IPS-NIHi11 (cell line): ENCODE data around the gene CSNK2B.
"Not testable (repeated sequence)": the region's sequence is repeated elsewhere in the genome, so short reads cannot be mapped to it uniquely, and the experiment has no call there.

Experiments used
- DNase-seq: peaks from one replicate; pipeline ENCODE4 v3.0.0; 2012; ENCODE audit warnings: mixed read lengths, low spot score

CSNK2B gene

GRCh38 chr6:31687860-31688693 lies 22.2 kb downstream of the CSNK2B start:
- no peak for DNase-seq

DNA sequence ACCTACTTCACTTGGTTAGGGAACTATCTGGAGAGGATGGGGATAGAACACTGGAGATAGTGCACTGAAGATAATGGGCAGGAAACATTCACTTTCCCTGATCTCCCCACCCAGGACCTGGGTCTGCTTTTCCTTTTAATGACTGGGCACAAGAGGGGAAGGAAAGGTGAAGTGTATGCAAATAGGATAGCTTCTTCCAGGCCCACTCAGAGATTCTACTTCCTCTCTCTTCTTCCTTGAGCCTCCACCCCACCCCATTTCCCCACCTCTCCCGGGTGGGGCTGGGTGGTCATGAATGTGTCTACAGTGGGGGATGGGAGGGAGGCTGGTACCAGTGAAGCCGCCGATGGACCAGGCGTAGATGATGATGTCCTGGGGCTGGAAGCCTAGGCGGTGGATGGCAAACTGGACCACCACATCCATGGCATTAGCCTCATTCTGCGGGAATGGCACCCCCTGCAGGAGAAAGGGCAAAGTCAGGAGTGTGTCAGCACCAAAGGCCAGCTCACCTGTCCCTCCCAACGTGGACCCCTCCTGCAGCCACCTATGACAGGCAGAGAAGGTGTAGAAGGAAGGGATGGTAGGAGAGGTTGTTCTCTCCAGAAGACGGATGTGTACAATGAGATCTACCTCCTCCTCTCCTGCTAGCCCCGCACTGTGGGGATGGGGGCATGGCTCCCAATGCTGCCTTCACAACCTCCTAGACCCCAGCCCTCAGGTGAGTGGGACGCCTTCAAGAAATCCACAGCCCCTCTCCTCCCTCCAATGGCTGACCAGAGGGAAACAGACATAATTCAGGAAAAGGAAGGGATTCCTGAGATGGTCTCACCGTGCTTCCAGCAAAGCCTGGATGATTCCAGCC lies 23.6 kb downstream of the CSNK2B start:
- peak; percentile 61 for DNase-seq

- no peak for DNase-seq
Observed at GRCh38 chr6:31690231-31691077, 24.6 kb downstream of the CSNK2B start.

DNA sequence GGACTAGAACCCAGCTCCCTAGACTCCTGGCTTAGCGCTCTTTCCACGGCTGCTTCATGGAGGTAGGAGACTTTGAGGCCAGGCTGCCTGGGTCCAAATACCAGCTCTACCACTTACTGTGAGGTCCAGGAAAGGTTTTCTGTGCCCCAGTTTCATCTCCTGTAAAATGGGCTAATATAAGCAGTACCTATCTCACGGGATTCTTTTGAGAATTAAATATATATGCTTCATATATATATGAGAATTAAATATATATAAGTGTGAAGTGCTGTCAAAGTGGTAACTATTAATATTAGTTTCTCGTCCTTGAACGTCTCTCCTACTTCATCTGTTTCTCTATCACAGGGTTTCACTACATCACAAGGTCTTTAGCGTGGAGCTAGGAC lies 25.2 kb downstream of the CSNK2B start:
- no peak for DNase-seq

- DNase-seq = no peak
Observed at GRCh38 chr6:31691564-31692108, 25.8 kb downstream of the CSNK2B start.

GRCh38 chr6:31692353-31692752 lies 26.5 kb downstream of the CSNK2B start:
- DNase-seq = no peak

- DNase-seq = no peak
Observed at GRCh38 chr6:31692886-31693285, 27.0 kb downstream of the CSNK2B start.

DNA sequence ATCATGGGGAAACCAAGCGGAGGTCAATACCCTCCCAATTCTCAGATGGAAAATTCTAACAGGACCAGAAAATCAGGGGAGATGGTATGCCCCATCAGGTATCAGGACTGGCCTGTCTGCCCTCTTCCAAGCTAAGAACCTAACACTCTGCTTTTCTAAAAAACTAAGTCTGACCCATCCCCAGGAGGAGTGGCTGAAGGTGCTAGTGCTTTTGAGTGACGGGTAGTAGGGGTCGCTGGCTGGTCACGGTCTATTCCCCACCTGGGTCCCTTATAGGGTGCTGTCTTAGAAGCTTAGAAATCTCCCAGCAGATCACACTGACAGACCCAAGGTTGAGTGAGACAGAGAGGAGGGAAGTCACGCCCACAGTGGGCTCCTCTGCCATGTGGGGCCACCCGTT lies 27.7 kb downstream of the CSNK2B start:
- DNase-seq = no peak

- DNase-seq = no peak
Observed at GRCh38 chr6:31697555-31697954, 31.7 kb downstream of the CSNK2B start.

GRCh38 chr6:31700740-31701401 lies 35.0 kb downstream of the CSNK2B start:
- DNase-seq = no peak

- no peak for DNase-seq
Observed at GRCh38 chr6:31701666-31702404, 36.0 kb downstream of the CSNK2B start.

- DNase-seq = peak; percentile 54
Observed at GRCh38 chr6:31702405-31702818, 36.5 kb downstream of the CSNK2B start.

- peak; percentile 100 for DNase-seq
Observed at GRCh38 chr6:31702819-31703716, 37.2 kb downstream of the CSNK2B start, which contains the start of gene ABHD16A. Gene ABHD16A (minus strand): TSS chr6:31703324. CDS start chr6:31703281, 43 bp downstream.

DNA sequence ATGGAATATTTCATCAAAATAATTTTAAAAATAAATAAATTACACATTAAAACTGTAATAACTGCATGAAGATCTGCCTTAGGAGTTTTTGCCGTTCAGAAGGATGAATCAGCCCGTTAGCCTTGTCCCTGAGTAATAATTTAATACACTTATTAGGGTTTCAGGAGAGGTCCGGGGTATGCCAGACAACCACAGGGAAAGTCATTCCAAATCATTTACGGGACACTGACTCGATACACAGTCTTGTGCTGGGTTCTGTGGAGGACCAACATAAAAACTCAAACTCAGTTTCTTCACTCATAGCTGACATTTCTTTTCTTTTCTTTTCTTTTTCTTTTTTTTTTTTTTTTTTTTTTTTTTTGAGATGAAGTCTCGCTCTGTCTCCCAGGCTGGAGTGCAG lies 40.1 kb downstream of the CSNK2B start:
- no peak for DNase-seq

DNA sequence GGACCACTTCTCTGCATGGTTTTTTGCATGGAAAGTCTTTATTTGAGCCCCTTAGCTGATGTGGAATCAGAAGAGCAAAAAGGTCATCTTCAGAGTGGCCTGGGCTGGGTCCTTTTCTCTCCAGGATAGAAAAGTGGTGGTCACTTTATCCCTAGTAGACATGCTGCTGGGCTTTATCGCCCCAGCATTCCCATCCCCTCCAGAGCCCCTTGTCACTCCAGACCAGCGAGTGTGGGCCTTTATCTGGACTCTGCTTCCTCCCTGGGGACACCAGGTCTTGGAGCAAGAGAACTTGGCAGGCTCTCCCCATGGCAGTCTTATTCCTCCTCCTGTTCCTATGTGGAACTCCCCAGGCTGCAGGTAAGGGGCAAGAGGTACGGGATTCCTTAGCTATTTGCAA lies 40.7 kb downstream of the CSNK2B start, which contains the start of gene LY6G6F:
Gene LY6G6F, plus strand, starts transcription at position 268 of the 400 bp plus-strand sequence. Its CDS starts 41 bp downstream, at position 309.
- DNase-seq = no peak

DNA sequence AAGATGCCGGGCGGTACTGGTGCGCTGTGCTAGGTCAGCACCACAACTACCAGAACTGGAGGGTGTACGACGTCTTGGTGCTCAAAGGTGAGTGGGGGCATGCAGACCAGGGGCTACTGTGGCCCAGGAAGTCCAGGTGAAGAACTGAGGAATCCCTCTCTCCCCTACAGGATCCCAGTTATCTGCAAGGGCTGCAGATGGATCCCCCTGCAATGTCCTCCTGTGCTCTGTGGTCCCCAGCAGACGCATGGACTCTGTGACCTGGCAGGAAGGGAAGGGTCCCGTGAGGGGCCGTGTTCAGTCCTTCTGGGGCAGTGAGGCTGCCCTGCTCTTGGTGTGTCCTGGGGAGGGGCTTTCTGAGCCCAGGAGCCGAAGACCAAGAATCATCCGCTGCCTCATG lies 41.8 kb downstream of the CSNK2B start:
- DNase-seq = no peak

- DNase-seq = no peak
Observed at GRCh38 chr6:31708224-31708623, 42.3 kb downstream of the CSNK2B start.

DNA sequence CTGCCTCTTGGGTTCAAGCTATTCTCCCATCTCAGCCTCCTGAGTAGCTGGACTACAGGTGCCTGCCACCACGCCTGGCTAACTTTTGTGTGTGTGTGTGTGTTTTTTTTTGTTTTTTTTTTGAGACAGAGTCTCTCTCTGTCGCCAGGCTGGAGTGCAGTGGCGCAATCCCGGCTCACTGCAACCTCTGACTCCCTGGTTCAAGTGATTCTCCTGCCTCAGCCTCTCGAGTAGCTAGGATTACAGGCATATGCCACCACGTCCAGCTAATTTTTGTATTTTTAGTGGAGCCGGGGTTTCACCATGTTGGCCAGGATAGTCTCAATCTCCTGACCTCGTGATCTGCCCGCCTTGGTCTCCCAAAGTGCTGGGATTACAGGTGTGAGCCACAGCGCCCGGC lies 43.3 kb downstream of the CSNK2B start:
- DNase-seq = not testable (repeated sequence)

DNA sequence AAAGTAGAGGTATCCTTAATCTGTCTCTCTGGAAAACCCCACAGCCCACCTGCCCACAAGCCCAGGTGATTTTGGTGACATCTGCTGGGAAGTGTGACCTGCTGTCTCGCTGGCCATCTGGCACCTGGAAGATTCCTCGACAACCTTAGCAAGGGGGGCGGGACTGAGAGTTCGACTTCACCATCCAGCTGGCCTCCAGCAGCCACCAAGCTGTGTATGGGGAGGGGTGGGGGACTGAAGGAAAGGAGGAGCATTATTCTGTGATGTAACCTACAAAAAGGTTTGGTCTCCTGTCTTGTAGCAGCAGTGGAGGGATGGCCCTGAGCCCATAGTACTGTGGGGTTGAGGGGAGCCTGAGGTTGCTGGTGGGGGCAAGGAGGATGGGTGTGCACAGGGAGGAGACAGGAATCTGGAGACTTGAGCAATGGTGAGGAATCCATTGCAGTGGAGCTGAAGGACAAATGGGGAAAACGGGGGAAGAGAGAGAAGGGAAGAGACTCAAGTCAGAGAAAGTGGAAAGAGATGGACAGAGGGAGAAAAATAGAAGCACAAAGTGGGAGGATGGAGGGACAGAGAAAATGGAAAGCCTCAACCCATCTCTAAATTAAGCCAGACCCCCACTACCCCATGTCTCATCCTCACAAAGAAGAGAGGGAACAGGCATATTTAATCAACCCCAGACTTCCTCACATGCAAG lies 44.8 kb downstream of the CSNK2B start:
- no peak for DNase-seq
